Measurements from ENCODE around the gene RHOV.

Gene RHOV

GRCh38 chr15:40893733-40894680 is 20.0 kb upstream of the RHOV start, which contains the start of gene VPS18:
TSS of gene VPS18 (plus strand) at chr15:40894450. CDS start at chr15:40894769, 319 bp downstream.
- H3F3A ChIP-seq (ENCODE audit: low read depth) = no peaks in the 10 kb centered on the region
- H3K9me2 ChIP-seq (replicated peaks; ENCODE audit: low read depth, low read length) = no peaks in the 10 kb centered on the region
- H3K27me3 ChIP-seq (ENCODE audit: insufficient read depth, low read length, poor library complexity, severe bottlenecking) = no peaks in the 10 kb centered on the region
- peak within 1 kb of the TSS; percentile 95 for H3K4me2 ChIP-seq (ENCODE audit: low read depth, low read length, poor library complexity, severe bottlenecking)
- peaks cover 9% of the 10 kb centered on the region for H4K20me1 ChIP-seq (ENCODE audit: insufficient read depth, low read length, poor library complexity, severe bottlenecking)
- H3K4me3 ChIP-seq (ENCODE audit: low read length, poor library complexity, severe bottlenecking) = peak within 1 kb of the TSS; percentile 95
- peak within 1 kb of the TSS; percentile 93 for H2AFZ ChIP-seq (ENCODE audit: low read length)
- TF ChIP-seq EZH2phosphoT487 (IDR thresholded peaks at IDR 0.05; ENCODE audit: borderline replicate concordance) (no peak), CTCF (conservative IDR thresholded peaks at IDR 0.05; ENCODE audit: low read length) (peak; percentile 70)
- peak within 1 kb of the TSS; percentile 88 for H3K9ac ChIP-seq (ENCODE audit: low read depth, low read length, poor library complexity, severe bottlenecking)
- no peaks in the 10 kb centered on the region for H3K9me3 ChIP-seq (ENCODE audit: insufficient read depth, low read depth, low read length)
- peaks cover 3% of the 10 kb centered on the region; the same call in 1 of the 2 replicates for H3K36me3 ChIP-seq (ENCODE audit: insufficient read depth, low read length)
- peaks cover 42% of the 10 kb centered on the region for H3K79me2 ChIP-seq (ENCODE audit: insufficient read depth, low read length)
- H3K4me1 ChIP-seq (ENCODE audit: insufficient read depth, low read length, poor library complexity, severe bottlenecking) = peaks cover 11% of the 10 kb centered on the region

GRCh38 chr15:40893019-40893670 is 19.1 kb upstream of the RHOV start:
- no peak overlapping the region for H3K4me3 ChIP-seq (ENCODE audit: low read length, poor library complexity, severe bottlenecking)
- H3K9ac ChIP-seq (ENCODE audit: low read depth, low read length, poor library complexity, severe bottlenecking) = peak overlapping the region; percentile 43
- no peak overlapping the region; the same call in 1 of the 2 replicates for H2AFZ ChIP-seq (ENCODE audit: low read length)

More at GRCh38 chr15:40893019-40893670, 19.1 kb upstream of the RHOV start:
- H3K9me3 ChIP-seq (ENCODE audit: insufficient read depth, low read depth, low read length) = no peaks in the 10 kb centered on the region
- peaks cover 34% of the 10 kb centered on the region for H3K79me2 ChIP-seq (ENCODE audit: insufficient read depth, low read length)
- H3K9me2 ChIP-seq (replicated peaks; ENCODE audit: low read depth, low read length) = no peaks in the 10 kb centered on the region
- H3K4me1 ChIP-seq (ENCODE audit: insufficient read depth, low read length, poor library complexity, severe bottlenecking) = peaks cover 11% of the 10 kb centered on the region
- H3K27me3 ChIP-seq (ENCODE audit: insufficient read depth, low read length, poor library complexity, severe bottlenecking) = no peaks in the 10 kb centered on the region
- peak overlapping the region; percentile 84 for H3K4me2 ChIP-seq (ENCODE audit: low read depth, low read length, poor library complexity, severe bottlenecking)
- H4K20me1 ChIP-seq (ENCODE audit: insufficient read depth, low read length, poor library complexity, severe bottlenecking) = peaks cover 9% of the 10 kb centered on the region
- H3K36me3 ChIP-seq (ENCODE audit: insufficient read depth, low read length) = no peaks in the 10 kb centered on the region
- H3F3A ChIP-seq (ENCODE audit: low read depth) = no peaks in the 10 kb centered on the region
- TF ChIP-seq EZH2phosphoT487 (IDR thresholded peaks at IDR 0.05; ENCODE audit: borderline replicate concordance) (no peak), CTCF (conservative IDR thresholded peaks at IDR 0.05; ENCODE audit: low read length) (no peak)
